GM19395 (cell line): ENCODE results near the gene KRT81.
"Not testable (repeated sequence)": the region's sequence is repeated elsewhere in the genome, so short reads cannot be mapped to it uniquely, and the experiment has no call there.

Experiments
- ATAC-seq: cut with Tn5 transposase; IDR thresholded peaks from one replicate; pipeline ENCODE4 v1.9.1; 2021; ENCODE audit warnings: mild to moderate bottlenecking, moderate library complexity; ENCODE audit not compliant: unreplicated experiment

KRT81 gene

GRCh38 chr12:52256584-52256935 is 34.8 kb downstream of the KRT81 start:
- ATAC-seq: no peak

GRCh38 chr12:52255926-52256583 is 35.3 kb downstream of the KRT81 start:
- ATAC-seq: no peak

GRCh38 chr12:52254965-52255751 is 36.2 kb downstream of the KRT81 start:
- ATAC-seq: no peak

- ATAC-seq: no peak
Observed at GRCh38 chr12:52254180-52254964, 37.0 kb downstream of the KRT81 start.

GRCh38 chr12:52253391-52254179 is 37.7 kb downstream of the KRT81 start:
- ATAC-seq: no peak

- ATAC-seq: no peak
Observed at GRCh38 chr12:52252728-52253343, 38.5 kb downstream of the KRT81 start.

GRCh38 chr12:52252175-52252615 is 39.1 kb downstream of the KRT81 start:
- not testable (repeated sequence) for ATAC-seq

GRCh38 chr12:52251367-52252051 is 39.8 kb downstream of the KRT81 start:
- ATAC-seq: no peak

GRCh38 chr12:52250048-52250990 is 41.0 kb downstream of the KRT81 start:
- ATAC-seq: no peak

- ATAC-seq: no peak
Observed at GRCh38 chr12:52249511-52250047, 41.8 kb downstream of the KRT81 start.

- ATAC-seq: no peak
Observed at GRCh38 chr12:52248541-52249461, 42.5 kb downstream of the KRT81 start.

- ATAC-seq: no peak
Observed at GRCh38 chr12:52247622-52248540, 43.5 kb downstream of the KRT81 start.

GRCh38 chr12:52246720-52247621 is 44.4 kb downstream of the KRT81 start:
- no peak for ATAC-seq

GRCh38 chr12:52245962-52246569 is 45.3 kb downstream of the KRT81 start:
- ATAC-seq: no peak
